ENCODE results near the gene TIMP2. TPM values are rescaled to one million over a fixed set of nuclear protein-coding genes. Genes with fewer than 3 reads are reported as not detected.

The TIMP2 gene
- total and polyA plus RNA-seq, 2 of the 8 experiments (the other 6 are each of a cell fraction or from before 2014, with no cell fraction given), result 18.2 to 43.3 TPM

- Histone ChIP-seq H2BK12ac (ENCODE audit: low read depth, low read length) (no peak overlapping the region), H3K27me3 (replicated peaks in 1 of 4; ENCODE audit: control insufficient read depth in 3 of 4, extremely low read depth in 1 of 4, insufficient read depth in 3 of 4, low read length in 3 of 4) (no peaks in the 10 kb centered on the region), H2AK5ac (ENCODE audit: low read depth, low read length) (no peak overlapping the region), H3K14ac (ENCODE audit: insufficient read length) (no peak overlapping the region), H2AFZ (ENCODE audit: low read length) (no peak overlapping the region), H3K56ac (replicated peaks; ENCODE audit: insufficient read length, low read depth, low read length) (no peak overlapping the region), H3K79me2 (ENCODE audit: control insufficient read depth in 1 of 2, insufficient read depth in 2 of 2, low read length in 2 of 2) (peaks cover 0 to 29% of the 10 kb centered on the region in 2 experiments; a peak in 1 of 4 replicates), H3K23me2 (ENCODE audit: low read depth, low read length) (no peaks in the 10 kb centered on the region; the same call in 1 of the 2 replicates), H3K9ac (replicated peaks in 1 of 4; ENCODE audit: extremely low read depth in 1 of 4, low read depth in 3 of 4, low read length in 3 of 4) (no peak overlapping the region), H4K20me1 (replicated peaks in 1 of 2; ENCODE audit: control insufficient read depth in 1 of 2, insufficient read depth in 2 of 2, low read length in 2 of 2) (peaks cover 4 to 14% of the 10 kb centered on the region in 2 experiments), H3K79me1 (ENCODE audit: low read depth, low read length) (peaks cover 13% of the 10 kb centered on the region), H3K36me3 (ENCODE audit: control insufficient read depth in 2 of 4, insufficient read depth in 4 of 4, low read length in 3 of 4) (no peaks in the 10 kb centered on the region; a peak in 3 of 8 replicates), H2BK120ac (replicated peaks; ENCODE audit: low read depth, low read length) (no peak overlapping the region), H4K8ac (ENCODE audit: extremely low read depth, insufficient read depth, low read length) (no peak overlapping the region), H3K4me3 (ENCODE audit: extremely low read depth in 1 of 4, insufficient read depth in 2 of 4, low read depth in 3 of 4, low read length in 4 of 4) (no peak overlapping the region), H4K5ac (ENCODE audit: insufficient read length, low read depth, low read length) (no peak overlapping the region), H2BK15ac (ENCODE audit: low read length) (no peak overlapping the region), H2BK5ac (ENCODE audit: low read depth, low read length) (no peak overlapping the region), H3K4me1 (replicated peaks in 1 of 4; ENCODE audit: control insufficient read depth in 3 of 4, insufficient read depth in 4 of 4, low read length in 3 of 4) (no peaks in the 10 kb centered on the region; a peak in 2 of 7 replicates), H3K18ac (ENCODE audit: extremely low read depth, low read length) (no peak overlapping the region), H3K23ac (ENCODE audit: insufficient read length) (no peak overlapping the region), H3K4ac (replicated peaks; ENCODE audit: insufficient read length, low read depth, low read length) (no peak overlapping the region), H3K9me3 (ENCODE audit: insufficient read depth in 2 of 2, low read depth in 1 of 2, low read length in 1 of 2) (no peaks in the 10 kb centered on the region), H2BK20ac (ENCODE audit: low read length) (no peak overlapping the region), H3K4me2 (ENCODE audit: insufficient read depth in 1 of 2, low read depth in 2 of 2, low read length in 2 of 2) (no peak overlapping the region), H4K91ac (replicated peaks; ENCODE audit: insufficient read length, low read length) (no peak overlapping the region), H3K27ac (ENCODE audit: low read depth, low read length) (no peak overlapping the region)
- CTCF ChIA-PET (ENCODE audit: partially characterized antibody), result interaction anchor here (0.8 to 5.9 kb wide), 9 partner anchors 8 to 191 kb away, joined by 3 to 19 read pairs (median 4); no protein-coding TSS in a partner anchor
- POLR2A ChIA-PET (ENCODE audit: partially characterized antibody), result interaction anchor here (1.2 kb wide), 1 partner anchor 13 kb away, joined by 3 read pairs; no protein-coding TSS in a partner anchor
- 90% methylated on average over 20 of the region's 21 CpGs; no CpG with 5 or more reads in 1 of the 2 experiments for WGBS, 2 experiments (ENCODE audit: extremely low coverage in 1 of 2, insufficient coverage in 1 of 2, insufficient read length in 1 of 2, insufficient replicate concordance in 2 of 2, low coverage in 1 of 2, low lambda C conversion rate in 2 of 2, missing lambda C conversion rate in 1 of 2)
- FAIRE-seq (no peak), DNase-seq (ENCODE audit: low read depth in 1 of 2, low spot score in 2 of 2) (no peak)
- TF ChIP-seq TEAD4 (IDR thresholded peaks at IDR 0.05; ENCODE audit: low read depth, low read length) (no peak), KDM5A (IDR thresholded peaks at IDR 0.05; ENCODE audit: low read length) (no peak), EP300 (IDR thresholded peaks at IDR 0.05; ENCODE audit: borderline replicate concordance in 1 of 2, low read depth in 2 of 2, low read length in 2 of 2) (no peak)
Observed at GRCh38 chr17:78891406-78892061, 33.7 kb downstream of the TIMP2 start.

All from H1 (cell line).